Eye (tissue), 1 donor: ENCODE measurements around the gene ZNF614.
"Not testable (repeated sequence)": the region's sequence is repeated elsewhere in the genome, so short reads cannot be mapped to it uniquely, and the experiment has no call there.

Source experiments
- DNase-seq: peaks from one replicate; pipeline ENCODE4 v3.0.0-alpha.2; 2015

ZNF614 gene

GRCh38 chr19:51986309-51987291 lies 41.6 kb downstream of the ZNF614 start, which contains the start of gene ZNF350:
TSS of gene ZNF350 (minus strand) at chr19:51986840. CDS start at chr19:51974360, 12,480 bp downstream.
- DNase-seq = peak; percentile 96

DNA sequence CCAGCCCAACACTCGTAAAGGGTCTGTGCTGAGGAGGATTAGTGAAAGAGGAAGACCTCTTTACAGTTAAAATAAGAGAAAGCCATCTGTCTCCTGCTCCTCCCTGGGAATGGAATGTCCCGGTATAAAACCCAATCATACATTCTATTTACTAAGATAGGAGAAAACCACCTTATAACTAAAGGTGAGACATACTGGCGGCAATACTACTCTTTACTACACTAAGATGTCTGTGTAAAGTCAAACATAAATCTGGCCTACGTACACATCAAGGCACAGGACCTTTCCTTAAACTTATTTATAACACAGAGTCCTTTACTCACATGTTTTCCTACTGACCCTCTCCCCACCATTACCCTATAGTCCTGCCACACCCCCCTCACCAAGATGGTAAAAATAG lies 44.8 kb downstream of the ZNF614 start:
- DNase-seq = no peak

DNA sequence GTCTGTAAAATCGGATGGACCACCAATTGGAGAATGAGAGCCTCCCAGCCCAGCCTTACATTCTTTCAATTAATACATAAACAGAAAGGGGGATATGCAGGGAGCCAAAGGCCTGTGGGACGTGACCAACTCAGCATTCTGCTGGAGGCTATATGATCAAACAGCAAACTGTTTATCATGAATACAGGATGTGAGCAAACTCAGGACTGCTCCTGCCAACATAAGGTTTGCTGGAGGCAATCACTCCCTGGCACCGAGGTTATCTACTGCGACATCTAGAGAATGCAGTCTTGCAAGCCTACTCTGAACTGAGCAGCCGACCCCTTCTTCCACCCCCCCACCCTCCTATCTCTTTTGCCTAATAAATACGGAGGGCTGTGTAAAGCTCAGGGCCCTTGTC lies 47.3 kb downstream of the ZNF614 start:
- not testable (repeated sequence) for DNase-seq

GRCh38 chr19:51980116-51980736 lies 48.0 kb downstream of the ZNF614 start:
- DNase-seq = no peak

- no peak for DNase-seq
These were observed 49.3 kb downstream of the ZNF614 start for GRCh38 chr19:51978882-51979281.

DNA sequence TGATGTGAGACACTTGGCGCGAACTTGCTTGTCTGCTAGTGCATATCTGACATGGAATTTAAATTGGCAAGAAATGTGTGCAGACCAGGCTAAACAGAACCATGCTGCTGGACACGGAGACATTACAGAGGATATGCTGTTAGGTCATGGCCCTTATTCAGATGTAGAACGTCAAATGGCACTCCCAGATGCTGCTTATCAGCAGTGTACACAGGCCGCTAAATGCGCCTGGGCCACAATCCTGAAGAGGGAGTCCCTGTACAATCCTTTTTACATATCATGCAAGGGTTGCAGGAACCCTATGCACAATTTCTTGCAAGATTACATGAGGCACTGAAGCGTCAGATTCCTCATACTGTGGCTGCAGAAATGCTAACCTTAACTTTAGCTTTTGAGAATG lies 50.8 kb downstream of the ZNF614 start:
- DNase-seq = no peak

GRCh38 chr19:51976852-51977251 lies 51.3 kb downstream of the ZNF614 start:
- no peak for DNase-seq

DNA sequence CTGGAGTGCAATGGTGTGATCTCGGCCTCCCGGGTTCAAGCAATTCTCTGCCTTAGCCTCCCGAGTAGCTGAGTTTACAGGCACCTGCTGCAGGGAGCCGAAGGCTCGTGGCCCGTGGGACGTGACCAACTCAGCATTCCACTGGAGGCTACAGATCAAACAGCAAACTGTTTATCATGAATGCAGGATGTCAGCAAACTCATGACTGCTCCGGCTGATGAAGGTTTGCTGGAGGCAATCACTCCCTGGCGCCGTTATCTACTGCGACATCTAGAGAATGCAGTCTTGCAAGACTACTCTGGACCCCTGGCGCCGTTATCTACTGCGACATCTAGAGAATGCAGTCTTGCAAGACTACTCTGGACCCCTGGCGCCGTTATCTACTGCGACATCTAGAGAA lies 52.4 kb downstream of the ZNF614 start:
- DNase-seq = not testable (repeated sequence)

DNA sequence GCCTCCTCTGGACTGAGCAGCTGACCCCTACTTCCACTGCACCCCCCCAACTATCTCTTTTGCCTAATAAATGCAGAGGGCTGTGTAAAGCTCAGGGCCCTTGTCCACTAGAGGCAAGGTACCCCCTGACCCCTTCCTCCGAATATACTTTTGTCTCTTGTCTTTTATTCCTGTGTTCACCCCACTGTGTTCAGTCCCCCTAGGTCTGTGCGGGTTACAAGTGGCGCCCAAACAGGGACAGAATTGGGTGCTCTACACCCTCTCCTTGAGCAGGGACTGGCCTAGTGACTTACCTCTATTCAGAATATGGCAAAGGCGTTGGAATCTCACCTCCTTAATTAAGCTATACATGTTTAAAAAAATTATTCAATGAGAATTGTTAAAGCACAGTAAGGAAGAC lies 56.6 kb downstream of the ZNF614 start:
- DNase-seq = peak; percentile 35

DNA sequence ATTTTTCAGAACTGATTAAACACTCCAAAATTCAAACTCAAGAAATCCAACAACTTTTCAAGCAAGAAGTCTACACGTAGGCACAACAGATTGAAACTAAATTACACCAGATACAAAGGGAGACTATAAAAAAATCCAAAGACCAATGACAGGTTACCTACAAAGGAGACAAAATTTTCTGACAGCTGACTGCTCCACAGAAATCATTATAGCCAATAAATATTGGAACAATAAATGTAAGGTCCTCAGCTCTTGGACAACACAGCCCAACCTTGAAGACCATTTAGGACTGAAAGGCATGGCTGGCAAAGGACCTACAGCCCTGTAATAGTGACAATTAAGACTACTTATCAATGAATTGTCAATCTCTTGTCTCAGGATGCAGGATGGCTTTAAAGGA lies 57.5 kb downstream of the ZNF614 start:
- no peak for DNase-seq

DNA sequence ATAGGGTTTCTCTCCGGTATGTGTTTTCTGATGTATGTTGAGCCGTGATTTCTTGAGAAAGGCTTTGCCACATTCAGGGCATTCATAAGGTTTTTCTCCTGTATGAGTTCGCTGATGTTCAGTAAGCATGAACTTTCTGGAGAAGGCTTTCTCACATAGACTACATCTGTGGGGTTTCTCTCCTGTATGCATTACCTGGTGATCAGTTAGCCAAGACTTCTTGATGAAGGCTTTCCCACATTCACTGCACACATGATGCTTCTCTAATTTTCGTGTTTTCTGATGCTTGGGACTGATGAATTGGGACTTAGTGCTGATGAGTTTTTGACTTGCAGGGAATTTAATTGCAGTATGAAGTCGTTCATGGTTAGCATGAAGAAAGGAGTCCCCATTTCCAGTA lies 62.6 kb downstream of the ZNF614 start:
- DNase-seq = no peak
